Liver (tissue), 3 donors: ENCODE results near the gene F7.

Experiments used
- CTCF ChIP-seq: fragments of 150-350 bp; IDR thresholded peaks from 2 replicates; pipeline ENCODE4 v1.5.1; 2017; ENCODE audit warnings: improper control_type of control experiment, low read depth, low read length; ENCODE audit not compliant: missing input control
- MAX ChIP-seq: IDR thresholded peaks from 2 replicates; pipeline ENCODE4 v1.6.1; 2016; ENCODE audit warnings: antibody characterized with exemption
- RXRA ChIP-seq, 2 donors: IDR thresholded peaks; 2 replicates each; pipeline ENCODE4 v1.6.1; 2017 to 2018; ENCODE audit warnings: antibody characterized with exemption in 2 of 2, mild to moderate bottlenecking in 1 of 2
- YY1 ChIP-seq: IDR thresholded peaks from 2 replicates; pipeline ENCODE4 v1.6.1; 2016; ENCODE audit warnings: antibody characterized with exemption, mild to moderate bottlenecking
- TF ChIP-seq, protein P1 (sequence below): IDR thresholded peaks from 2 replicates; pipeline ENCODE4 v1.6.1; 2016; ENCODE audit warnings: antibody characterized with exemption, mild to moderate bottlenecking
- donor health status: healthy.
- donor health status: healthy.

GRCh38 chr13:113142876-113143275, 37.3 kb downstream of the F7 start:
- TF ChIP-seq CTCF, result no peak
- no peak for TF ChIP-seq MAX
- TF ChIP-seq YY1, result no peak
- no peak for TF ChIP-seq RXRA (IDR thresholded peaks at IDR 0.05)
- TF ChIP-seq, protein P1, sequence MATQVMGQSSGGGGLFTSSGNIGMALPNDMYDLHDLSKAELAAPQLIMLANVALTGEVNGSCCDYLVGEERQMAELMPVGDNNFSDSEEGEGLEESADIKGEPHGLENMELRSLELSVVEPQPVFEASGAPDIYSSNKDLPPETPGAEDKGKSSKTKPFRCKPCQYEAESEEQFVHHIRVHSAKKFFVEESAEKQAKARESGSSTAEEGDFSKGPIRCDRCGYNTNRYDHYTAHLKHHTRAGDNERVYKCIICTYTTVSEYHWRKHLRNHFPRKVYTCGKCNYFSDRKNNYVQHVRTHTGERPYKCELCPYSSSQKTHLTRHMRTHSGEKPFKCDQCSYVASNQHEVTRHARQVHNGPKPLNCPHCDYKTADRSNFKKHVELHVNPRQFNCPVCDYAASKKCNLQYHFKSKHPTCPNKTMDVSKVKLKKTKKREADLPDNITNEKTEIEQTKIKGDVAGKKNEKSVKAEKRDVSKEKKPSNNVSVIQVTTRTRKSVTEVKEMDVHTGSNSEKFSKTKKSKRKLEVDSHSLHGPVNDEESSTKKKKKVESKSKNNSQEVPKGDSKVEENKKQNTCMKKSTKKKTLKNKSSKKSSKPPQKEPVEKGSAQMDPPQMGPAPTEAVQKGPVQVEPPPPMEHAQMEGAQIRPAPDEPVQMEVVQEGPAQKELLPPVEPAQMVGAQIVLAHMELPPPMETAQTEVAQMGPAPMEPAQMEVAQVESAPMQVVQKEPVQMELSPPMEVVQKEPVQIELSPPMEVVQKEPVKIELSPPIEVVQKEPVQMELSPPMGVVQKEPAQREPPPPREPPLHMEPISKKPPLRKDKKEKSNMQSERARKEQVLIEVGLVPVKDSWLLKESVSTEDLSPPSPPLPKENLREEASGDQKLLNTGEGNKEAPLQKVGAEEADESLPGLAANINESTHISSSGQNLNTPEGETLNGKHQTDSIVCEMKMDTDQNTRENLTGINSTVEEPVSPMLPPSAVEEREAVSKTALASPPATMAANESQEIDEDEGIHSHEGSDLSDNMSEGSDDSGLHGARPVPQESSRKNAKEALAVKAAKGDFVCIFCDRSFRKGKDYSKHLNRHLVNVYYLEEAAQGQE, result no peak
